ENCODE data around the gene TRIM14. TPM values are rescaled to one million over a fixed set of nuclear protein-coding genes. Genes with fewer than 3 reads are reported as not detected.
"Not testable (repeated sequence)": the region's sequence is repeated elsewhere in the genome, so short reads cannot be mapped to it uniquely, and the experiment has no call there.

TRIM14 gene
- total RNA-seq, 2 experiments from 2014 or later, result 23.5 to 23.6 TPM

DNA sequence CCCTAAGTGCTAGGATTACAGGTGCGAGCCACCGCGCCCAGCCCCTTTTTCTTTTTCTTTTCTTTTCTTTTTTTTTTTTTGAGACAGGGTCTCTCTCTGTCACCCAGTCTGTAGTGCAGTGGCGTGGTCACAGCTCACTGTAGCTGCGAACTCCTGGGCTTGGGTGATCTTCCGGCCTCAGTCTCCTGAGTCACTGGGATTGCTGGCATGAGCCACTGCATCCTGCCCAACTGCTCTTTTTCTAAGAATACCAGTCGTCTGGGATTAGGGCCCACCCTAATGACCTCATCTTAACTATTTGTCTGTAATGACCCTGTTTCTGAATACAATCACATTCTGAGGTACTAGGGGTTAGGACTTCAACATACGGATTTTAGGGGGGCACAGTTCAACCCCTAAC, 96.6 kb downstream of the TRIM14 start:
- H3K27me3 ChIP-seq (ENCODE audit: control insufficient read depth in 1 of 2, insufficient read depth in 2 of 2, low read length in 2 of 2), result no peaks in the 10 kb centered on the region
- no peaks in the 10 kb centered on the region for H3K9me3 Mint-ChIP-seq
- no peak for DNase-seq
- TF ChIP-seq, protein P1, sequence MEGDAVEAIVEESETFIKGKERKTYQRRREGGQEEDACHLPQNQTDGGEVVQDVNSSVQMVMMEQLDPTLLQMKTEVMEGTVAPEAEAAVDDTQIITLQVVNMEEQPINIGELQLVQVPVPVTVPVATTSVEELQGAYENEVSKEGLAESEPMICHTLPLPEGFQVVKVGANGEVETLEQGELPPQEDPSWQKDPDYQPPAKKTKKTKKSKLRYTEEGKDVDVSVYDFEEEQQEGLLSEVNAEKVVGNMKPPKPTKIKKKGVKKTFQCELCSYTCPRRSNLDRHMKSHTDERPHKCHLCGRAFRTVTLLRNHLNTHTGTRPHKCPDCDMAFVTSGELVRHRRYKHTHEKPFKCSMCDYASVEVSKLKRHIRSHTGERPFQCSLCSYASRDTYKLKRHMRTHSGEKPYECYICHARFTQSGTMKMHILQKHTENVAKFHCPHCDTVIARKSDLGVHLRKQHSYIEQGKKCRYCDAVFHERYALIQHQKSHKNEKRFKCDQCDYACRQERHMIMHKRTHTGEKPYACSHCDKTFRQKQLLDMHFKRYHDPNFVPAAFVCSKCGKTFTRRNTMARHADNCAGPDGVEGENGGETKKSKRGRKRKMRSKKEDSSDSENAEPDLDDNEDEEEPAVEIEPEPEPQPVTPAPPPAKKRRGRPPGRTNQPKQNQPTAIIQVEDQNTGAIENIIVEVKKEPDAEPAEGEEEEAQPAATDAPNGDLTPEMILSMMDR (IDR thresholded peaks at IDR 0.05), result no peak
- no peaks in the 10 kb centered on the region for H3K4me1 ChIP-seq (ENCODE audit: insufficient read depth, low read length)
- ATAC-seq (ENCODE audit: poor library complexity), result no peak
- H3K27me3 Mint-ChIP-seq, result no peaks in the 10 kb centered on the region
- H3K4me3 ChIP-seq (ENCODE audit: low read length), result no peak overlapping the region
- H3K36me3 Mint-ChIP-seq (ENCODE audit: low read depth), result peaks cover 26% of the 10 kb centered on the region
- no peak overlapping the region for H3K27ac Mint-ChIP-seq
- no peak overlapping the region for H3K4me3 Mint-ChIP-seq
- ChIA-PET POLR2A (no interaction called here), CTCF (interaction anchor here (1.6 kb wide), 1 partner anchor 12 kb away, joined by 4 read pairs; no protein-coding TSS in a partner anchor)
- no peaks in the 10 kb centered on the region for H3K4me1 Mint-ChIP-seq (ENCODE audit: low read depth)
- H3K27ac ChIP-seq (ENCODE audit: low read depth in 1 of 2, low read length in 2 of 2), result no peak overlapping the region
- H3K36me3 ChIP-seq (ENCODE audit: insufficient read depth, low read length), result peaks cover 18% of the 10 kb centered on the region
- intact Hi-C loops (cut with DNase I, micrococcal nuclease), result no loop called here
- no peaks in the 10 kb centered on the region for H3K9me3 ChIP-seq (ENCODE audit: control insufficient read depth in 1 of 2, insufficient read depth in 1 of 2, low read length in 2 of 2)

GRCh38 chr9:98021306-98022040, 97.5 kb downstream of the TRIM14 start:
- peaks cover 28% of the 10 kb centered on the region for H3K36me3 ChIP-seq (ENCODE audit: insufficient read depth, low read length)
- Mint-ChIP-seq H3K27ac (peak overlapping the region; percentile 21), H3K27me3 (no peaks in the 10 kb centered on the region), H3K36me3 (ENCODE audit: low read depth) (peaks cover 36% of the 10 kb centered on the region), H3K4me3 (no peak overlapping the region), H3K9me3 (no peaks in the 10 kb centered on the region), H3K4me1 (ENCODE audit: low read depth) (no peaks in the 10 kb centered on the region)
- TF ChIP-seq, protein P1 (IDR thresholded peaks at IDR 0.05), result no peak
- H3K27me3 ChIP-seq (ENCODE audit: control insufficient read depth in 1 of 2, insufficient read depth in 2 of 2, low read length in 2 of 2), result no peaks in the 10 kb centered on the region
- no peak overlapping the region for H3K27ac ChIP-seq (ENCODE audit: low read depth in 1 of 2, low read length in 2 of 2)
- H3K9me3 ChIP-seq (ENCODE audit: control insufficient read depth in 1 of 2, insufficient read depth in 1 of 2, low read length in 2 of 2), result no peaks in the 10 kb centered on the region
- ChIA-PET CTCF (interaction anchor here (0.8 to 1.6 kb wide), 4 partner anchors 13 to 98 kb away, joined by 3 to 4 read pairs (median 3); no protein-coding TSS in a partner anchor), POLR2A (interaction anchor here (0.5 kb wide), 1 partner anchor 236 kb away, joined by 3 read pairs; no protein-coding TSS in a partner anchor)
- DNase-seq (no peak), ATAC-seq (ENCODE audit: poor library complexity) (no peak)
- no peaks in the 10 kb centered on the region for H3K4me1 ChIP-seq (ENCODE audit: insufficient read depth, low read length)
- intact Hi-C loops (cut with DNase I, micrococcal nuclease), result no loop called here
- H3K4me3 ChIP-seq (ENCODE audit: low read length), result no peak overlapping the region

GRCh38 chr9:98020476-98021145, 98.4 kb downstream of the TRIM14 start:
- H3K36me3 ChIP-seq (ENCODE audit: insufficient read depth, low read length), result peaks cover 36% of the 10 kb centered on the region
- no peaks in the 10 kb centered on the region for H3K27me3 ChIP-seq (ENCODE audit: control insufficient read depth in 1 of 2, insufficient read depth in 2 of 2, low read length in 2 of 2)
- no peak for ATAC-seq (ENCODE audit: poor library complexity)
- POLR2A ChIA-PET, result interaction anchor here (1.6 kb wide), 1 partner anchor 98 kb away, joined by 3 read pairs; no protein-coding TSS in a partner anchor
- no peaks in the 10 kb centered on the region for H3K4me1 Mint-ChIP-seq (ENCODE audit: low read depth)
- no peak overlapping the region for H3K4me3 Mint-ChIP-seq
- no peaks in the 10 kb centered on the region for H3K4me1 ChIP-seq (ENCODE audit: insufficient read depth, low read length)
- no peaks in the 10 kb centered on the region for H3K9me3 ChIP-seq (ENCODE audit: control insufficient read depth in 1 of 2, insufficient read depth in 1 of 2, low read length in 2 of 2)
- no peaks in the 10 kb centered on the region for H3K9me3 Mint-ChIP-seq
- H3K27me3 Mint-ChIP-seq, result no peaks in the 10 kb centered on the region
- no peak for DNase-seq
- H3K27ac ChIP-seq (ENCODE audit: low read depth in 1 of 2, low read length in 2 of 2), result no peak overlapping the region
- H3K36me3 Mint-ChIP-seq (ENCODE audit: low read depth), result peaks cover 41% of the 10 kb centered on the region
- intact Hi-C loops (cut with DNase I, micrococcal nuclease), result no loop called here
- CTCF ChIA-PET, result interaction anchor here (0.9 to 1.1 kb wide), 2 partner anchors 14 to 97 kb away, joined by 3 read pairs; no protein-coding TSS in a partner anchor
- TF ChIP-seq, protein P1 (IDR thresholded peaks at IDR 0.05), result no peak
- H3K27ac Mint-ChIP-seq, result no peak overlapping the region
- no peak overlapping the region for H3K4me3 ChIP-seq (ENCODE audit: low read length)

DNA sequence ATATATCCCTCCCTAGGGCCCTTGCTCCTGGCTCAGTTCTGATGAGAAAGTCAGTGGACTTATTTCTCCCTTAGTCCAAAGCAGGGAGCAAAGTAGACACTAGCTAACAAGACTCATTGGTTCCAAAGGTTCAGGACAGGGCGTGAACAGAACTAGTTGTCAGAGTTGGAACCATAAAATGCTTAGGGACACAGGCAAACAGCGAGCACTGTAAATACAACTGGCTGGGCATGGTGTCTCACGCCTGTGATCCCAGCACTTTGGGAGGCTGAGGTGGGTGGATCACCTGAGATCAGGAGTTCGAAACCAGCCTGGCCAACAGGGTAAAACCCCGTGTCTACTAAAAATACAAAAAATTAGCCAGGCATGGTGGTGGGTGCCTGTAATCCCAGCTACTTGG, 99.2 kb downstream of the TRIM14 start:
- H3K27me3 ChIP-seq (ENCODE audit: control insufficient read depth in 1 of 2, insufficient read depth in 2 of 2, low read length in 2 of 2); ATAC-seq (ENCODE audit: poor library complexity); H3K4me1 Mint-ChIP-seq (ENCODE audit: low read depth); DNase-seq; H3K4me1 ChIP-seq (ENCODE audit: insufficient read depth, low read length); H3K4me3 ChIP-seq (ENCODE audit: low read length); H3K27ac ChIP-seq (ENCODE audit: low read depth in 1 of 2, low read length in 2 of 2); H3K27ac Mint-ChIP-seq; H3K9me3 ChIP-seq (ENCODE audit: control insufficient read depth in 1 of 2, insufficient read depth in 1 of 2, low read length in 2 of 2); H3K4me3 Mint-ChIP-seq; intact Hi-C loops (cut with DNase I, micrococcal nuclease); H3K9me3 Mint-ChIP-seq; H3K27me3 Mint-ChIP-seq: not testable (repeated sequence)
- peaks cover 43% of the 10 kb centered on the region for H3K36me3 ChIP-seq (ENCODE audit: insufficient read depth, low read length)
- POLR2A ChIA-PET, result interaction anchor here (0.6 to 1.6 kb wide), 2 partner anchors 97 to 365 kb away, joined by 3 read pairs; no protein-coding TSS in a partner anchor
- CTCF ChIA-PET, result interaction anchor here (1.2 kb wide), 1 partner anchor 68 kb away, joined by 4 read pairs; no protein-coding TSS in a partner anchor
- peaks cover 48% of the 10 kb centered on the region for H3K36me3 Mint-ChIP-seq (ENCODE audit: low read depth)

All from CD4-positive, alpha-beta T cell (primary cell).